IMR-90 (cell line): ENCODE measurements around the gene INPP5D. TPM values are rescaled to one million over a fixed set of nuclear protein-coding genes. Genes with fewer than 3 reads are reported as not detected.

Experiments used
- ATAC-seq: fragments of 200-7000 bp; cut with Tn5 transposase; 2 replicates; pipeline ENCODE4 v1.9.1; 2020; ENCODE audit warnings: low read depth, mild to moderate bottlenecking, moderate library complexity
- BruUV-seq: library from RNA; stranded (reverse); fragments of 400-500 nt; replicated peaks from 2 replicates; lab custom pipeline; 2021; lab: Mats Ljungman, UMichigan
- CTCF ChIA-PET: fragments of 300-600 bp; formaldehyde crosslinking; extraction: SDS; loops from one replicate; lab custom pipeline; 2021; ENCODE audit warnings: antibody characterized with exemption; lab: Yijun Ruan, JAX
- POLR2A ChIA-PET: fragments of 300-600 bp; sonication (Branson Sonifier 250); formaldehyde crosslinking; loops from one replicate; lab custom pipeline; 2022; ENCODE audit warnings: antibody characterized with exemption; ENCODE audit not compliant: unreplicated experiment; lab: Charles Lee
- DNase-seq: peaks from one replicate; pipeline ENCODE4 v3.0.0; 2013
- H2AFZ ChIP-seq: replicated peaks from 2 replicates; pipeline ENCODE3; 2013; ENCODE audit warnings: low read length, mild to moderate bottlenecking; ENCODE audit not compliant: poor library complexity
- H2AK5ac ChIP-seq: 2 replicates; pipeline ENCODE4 v1.6.1; 2013; ENCODE audit warnings: low read depth, low read length, inconsistent platforms
- H2AK9ac ChIP-seq: replicated peaks from 2 replicates; pipeline ENCODE3; 2013; ENCODE audit warnings: mild to moderate bottlenecking, low read depth, low read length, moderate library complexity; ENCODE audit not compliant: poor library complexity
- H2BK120ac ChIP-seq: 2 replicates; pipeline ENCODE4 v1.6.1; 2013; ENCODE audit warnings: low read depth, low read length, inconsistent platforms
- H2BK15ac ChIP-seq: 3 replicates; pipeline ENCODE4 v1.6.1; 2013; ENCODE audit warnings: low read depth, low read length, inconsistent platforms
- H2BK20ac ChIP-seq: 2 replicates; pipeline ENCODE4 v1.6.1; 2013; ENCODE audit warnings: low read depth, mild to moderate bottlenecking, inconsistent platforms, low read length, moderate library complexity
- H2BK5ac ChIP-seq: 2 replicates; pipeline ENCODE4 v1.6.1; 2013; ENCODE audit warnings: mild to moderate bottlenecking, low read depth, low read length, inconsistent platforms; ENCODE audit not compliant: poor library complexity, severe bottlenecking
- H3K14ac ChIP-seq: replicated peaks from 2 replicates; pipeline ENCODE4 v1.6.1; 2013; ENCODE audit warnings: low read depth, low read length, inconsistent platforms
- H3K18ac ChIP-seq: 2 replicates; pipeline ENCODE4 v1.6.1; 2013; ENCODE audit warnings: low read depth, low read length, control low read depth
- H3K23ac ChIP-seq: 2 replicates; pipeline ENCODE4 v1.6.1; 2013; ENCODE audit warnings: low read depth, low read length, inconsistent platforms
- H3K27ac ChIP-seq: 2 replicates; pipeline ENCODE4 v1.5.1; 2013; ENCODE audit warnings: mild to moderate bottlenecking, control low read depth, low read length; ENCODE audit not compliant: insufficient read depth
- H3K27me3 ChIP-seq: 2 replicates; pipeline ENCODE4 v1.6.1; 2013; ENCODE audit warnings: low read length; ENCODE audit not compliant: control insufficient read depth, insufficient read depth
- H3K36me3 ChIP-seq: 2 replicates; pipeline ENCODE4 v1.6.1; 2013; ENCODE audit warnings: low read length, mixed read lengths; ENCODE audit not compliant: control insufficient read depth, insufficient read depth
- H3K4ac ChIP-seq: 2 replicates; pipeline ENCODE4 v1.6.1; 2013; ENCODE audit warnings: low read depth, low read length, inconsistent platforms
- H3K4me1 ChIP-seq: 2 replicates; pipeline ENCODE4 v1.6.1; 2013; ENCODE audit warnings: low read length, mixed read lengths; ENCODE audit not compliant: control insufficient read depth, insufficient read depth
- H3K4me2 ChIP-seq: 2 replicates; pipeline ENCODE4 v1.6.1; 2013; ENCODE audit warnings: low read depth, mild to moderate bottlenecking, control low read depth, low read length, moderate library complexity
- H3K4me3 ChIP-seq: 2 replicates; pipeline ENCODE4 v1.5.1; 2013; ENCODE audit warnings: low read depth, mild to moderate bottlenecking, control low read depth, low read length, moderate library complexity; ENCODE audit not compliant: insufficient read depth
- H3K56ac ChIP-seq: 2 replicates; pipeline ENCODE4 v1.6.1; 2013; ENCODE audit warnings: low read length, inconsistent platforms; ENCODE audit not compliant: insufficient read depth; ENCODE audit errors: extremely low read depth
- H3K79me1 ChIP-seq, 2 experiments: 2 replicates each; pipeline ENCODE4 v1.6.1; 2013; ENCODE audit warnings: low read length in 2 of 2, inconsistent platforms in 1 of 2, low read depth in 1 of 2
- H3K9ac ChIP-seq: 2 replicates; pipeline ENCODE4 v1.6.1; 2013; ENCODE audit warnings: low read depth, low read length, control low read depth
- H3K9me1 ChIP-seq: 2 replicates; pipeline ENCODE4 v1.6.1; 2013; ENCODE audit warnings: low read length, inconsistent platforms; ENCODE audit not compliant: insufficient read depth
- H3K9me3 ChIP-seq: 2 replicates; pipeline ENCODE4 v1.6.1; 2013; ENCODE audit warnings: low read length; ENCODE audit not compliant: control insufficient read depth, insufficient read depth
- H4K20me1 ChIP-seq: 2 replicates; pipeline ENCODE4 v1.6.1; 2013; ENCODE audit warnings: low read length, inconsistent platforms; ENCODE audit not compliant: insufficient read depth
- H4K5ac ChIP-seq: 2 replicates; pipeline ENCODE4 v1.6.1; 2013; ENCODE audit warnings: mild to moderate bottlenecking, low read depth, low read length, control low read depth
- H4K8ac ChIP-seq, 2 experiments: 2 replicates each; pipeline ENCODE4 v1.6.1; 2013; ENCODE audit warnings: low read depth in 2 of 2, low read length in 2 of 2, control low read depth in 1 of 2, inconsistent platforms in 1 of 2
- H4K91ac ChIP-seq: 2 replicates; pipeline ENCODE4 v1.6.1; 2013; ENCODE audit warnings: low read depth, low read length, inconsistent platforms; ENCODE audit not compliant: insufficient read depth
- CHD1 ChIP-seq: IDR thresholded peaks from 2 replicates; pipeline ENCODE4 v1.6.1; 2012; ENCODE audit warnings: low read depth, low read length, improper control_type of control experiment
- WGBS, 2 experiments: methylation state at CpG; one replicate each; pipeline versions ENCODE4 v1.1.5 to v1.1.7; 2013; ENCODE audit warnings: missing lambda C conversion rate in 2 of 2; ENCODE audit not compliant: insufficient read length in 1 of 2; ENCODE audit errors: extremely low coverage in 2 of 2; 5-methylcytosine and 5-hydroxymethylcytosine counted together
- dilution Hi-C: fragments of 300-500 bp; cut with HindIII; formaldehyde crosslinking; loops from one replicate; pipeline ENCODE4 v1.14.3; 2018; ENCODE audit warnings: low sequenced_read_pairs; ENCODE audit not compliant: unreplicated experiment
- in situ Hi-C: fragments of 300-500 bp; cut with MboI; formaldehyde crosslinking; loops from 3 replicates; pipeline ENCODE4 v1.14.3; 2019; ENCODE audit warnings: low sequenced_read_pairs, inconsistent platforms, mixed read lengths
- intact Hi-C: fragments of 100-400 bp; cut with micrococcal nuclease; formaldehyde crosslinking; loops from 2 replicates; pipeline ENCODE4 v1.10.0; 2022
- polyA plus RNA-seq, 3 experiments: library from polyadenylated mRNA; depleted of rRNA; stranded (reverse); fragments of >200 nt; gene quantifications; 2 replicates each; pipeline ENCODE4 v1.2.3, GENCODE V29; 2012; ENCODE audit warnings: low replicate concordance in 1 of 3
- total RNA-seq: library from RNA; depleted of rRNA; stranded (reverse); fragments of >200 nt; gene quantifications from 2 replicates; pipeline ENCODE4 v1.2.3, GENCODE V29; 2012
- TF ChIP-seq, protein P1 (sequence below): fragments of 150-350 bp; IDR thresholded peaks from 2 replicates; pipeline ENCODE4 v1.6.1; 2016; ENCODE audit warnings: low read depth, mild to moderate bottlenecking, low read length, moderate library complexity, borderline replicate concordance
- TF ChIP-seq, protein P2 (sequence below): fragments of 150-350 bp; IDR thresholded peaks from 2 replicates; pipeline ENCODE4 v1.6.1; 2017; ENCODE audit warnings: mild to moderate bottlenecking, antibody characterized with exemption, low read length, low read depth

The INPP5D gene
- total and polyA plus RNA-seq, 2 of the 4 experiments (the other 2 are of a cell fraction) = 0.18 to 0.29 TPM

DNA sequence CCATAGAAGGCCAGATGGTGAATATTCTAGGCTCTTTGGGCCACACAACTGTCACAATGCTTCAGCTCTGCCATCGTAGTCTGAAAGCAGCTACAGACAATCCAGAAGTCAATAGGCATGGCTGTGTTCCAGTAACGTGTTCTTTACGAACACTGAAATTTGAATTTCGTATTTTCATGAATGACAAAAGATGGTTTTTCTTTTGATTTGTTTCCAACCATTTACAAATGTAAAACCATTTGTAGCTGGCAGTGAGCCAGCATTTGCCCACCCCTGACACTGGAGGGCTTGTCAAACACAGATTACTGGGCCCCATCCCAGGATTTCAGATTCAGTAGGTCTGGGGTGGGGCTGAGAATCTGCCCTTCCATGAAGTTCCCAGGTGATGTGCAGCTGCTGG lies 108.3 kb downstream of the INPP5D start:
- Histone ChIP-seq H3K27ac (no peak overlapping the region), H2BK5ac (no peak overlapping the region), H3K4me3 (no peak overlapping the region), H3K4me1 (no peaks in the 10 kb centered on the region), H2AK9ac (no peak overlapping the region), H3K23ac (no peak overlapping the region), H3K9ac (no peak overlapping the region), H3K9me3 (no peaks in the 10 kb centered on the region), H4K5ac (no peak overlapping the region), H4K91ac (no peak overlapping the region), H3K18ac (no peak overlapping the region), H2BK120ac (no peak overlapping the region), H2BK15ac (no peak overlapping the region), H4K20me1 (no peaks in the 10 kb centered on the region), H3K9me1 (no peaks in the 10 kb centered on the region), H3K4me2 (no peak overlapping the region), H2BK20ac (no peak overlapping the region), H3K79me1 (no peaks in the 10 kb centered on the region), H3K14ac (no peak overlapping the region), H2AK5ac (no peak overlapping the region), H3K56ac (no peak overlapping the region), H4K8ac (no peak overlapping the region), H3K36me3 (no peaks in the 10 kb centered on the region), H3K27me3 (peaks cover 9% of the 10 kb centered on the region; the same call in 1 of the 2 replicates), H2AFZ (no peak overlapping the region), H3K4ac (no peak overlapping the region)
- intact Hi-C loops = no loop called here
- no CpG with 5 or more reads among the region's 4 CpGs for WGBS, 2 experiments
- CTCF ChIA-PET = no interaction called here
- DNase-seq (no peak), ATAC-seq (no peak)
- TF ChIP-seq, protein P1, sequence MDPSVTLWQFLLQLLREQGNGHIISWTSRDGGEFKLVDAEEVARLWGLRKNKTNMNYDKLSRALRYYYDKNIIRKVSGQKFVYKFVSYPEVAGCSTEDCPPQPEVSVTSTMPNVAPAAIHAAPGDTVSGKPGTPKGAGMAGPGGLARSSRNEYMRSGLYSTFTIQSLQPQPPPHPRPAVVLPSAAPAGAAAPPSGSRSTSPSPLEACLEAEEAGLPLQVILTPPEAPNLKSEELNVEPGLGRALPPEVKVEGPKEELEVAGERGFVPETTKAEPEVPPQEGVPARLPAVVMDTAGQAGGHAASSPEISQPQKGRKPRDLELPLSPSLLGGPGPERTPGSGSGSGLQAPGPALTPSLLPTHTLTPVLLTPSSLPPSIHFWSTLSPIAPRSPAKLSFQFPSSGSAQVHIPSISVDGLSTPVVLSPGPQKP = no peak
- TF ChIP-seq, protein P2, sequence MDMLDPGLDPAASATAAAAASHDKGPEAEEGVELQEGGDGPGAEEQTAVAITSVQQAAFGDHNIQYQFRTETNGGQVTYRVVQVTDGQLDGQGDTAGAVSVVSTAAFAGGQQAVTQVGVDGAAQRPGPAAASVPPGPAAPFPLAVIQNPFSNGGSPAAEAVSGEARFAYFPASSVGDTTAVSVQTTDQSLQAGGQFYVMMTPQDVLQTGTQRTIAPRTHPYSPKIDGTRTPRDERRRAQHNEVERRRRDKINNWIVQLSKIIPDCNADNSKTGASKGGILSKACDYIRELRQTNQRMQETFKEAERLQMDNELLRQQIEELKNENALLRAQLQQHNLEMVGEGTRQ = no peak
- no peak for TF ChIP-seq CHD1
- in situ Hi-C loops = no loop called here
- POLR2A ChIA-PET = no interaction called here
- dilution Hi-C loops = no loop called here
- no TSS peak for BruUV-seq
